ENCODE data around the gene PSMD7. TPM values are rescaled to one million over a fixed set of nuclear protein-coding genes. Genes with fewer than 3 reads are reported as not detected.

The PSMD7 gene
- 81.2 TPM for polyA plus RNA-seq (ENCODE audit: insufficient read length)

GRCh38 chr16:74296432-74297144, at the start of gene PSMD7:
Gene PSMD7, plus strand, starts transcription at chr16:74296814. Its CDS starts 101 bp downstream, at chr16:74296915.
- peak; percentile 94 for DNase-seq

DNA sequence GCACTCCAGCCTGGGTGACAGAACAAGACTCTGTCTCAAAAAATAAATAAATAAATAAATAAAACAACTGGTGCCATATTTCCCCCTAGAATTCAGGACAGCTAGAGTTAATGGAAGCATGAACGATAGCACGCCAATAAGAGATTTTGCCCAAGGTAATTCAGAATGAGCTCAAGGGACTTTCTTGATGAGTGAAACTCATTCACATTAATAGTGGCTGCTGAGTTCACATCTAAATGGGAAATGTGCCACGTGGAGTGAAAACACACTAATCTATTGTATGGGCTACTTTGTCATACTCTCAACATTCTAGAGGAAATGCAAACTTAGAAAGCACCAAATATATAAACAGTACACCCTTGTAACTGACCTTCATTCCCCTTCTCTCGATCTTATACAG, 47.4 kb upstream of the PSMD7 start:
- DNase-seq = no peak

DNA sequence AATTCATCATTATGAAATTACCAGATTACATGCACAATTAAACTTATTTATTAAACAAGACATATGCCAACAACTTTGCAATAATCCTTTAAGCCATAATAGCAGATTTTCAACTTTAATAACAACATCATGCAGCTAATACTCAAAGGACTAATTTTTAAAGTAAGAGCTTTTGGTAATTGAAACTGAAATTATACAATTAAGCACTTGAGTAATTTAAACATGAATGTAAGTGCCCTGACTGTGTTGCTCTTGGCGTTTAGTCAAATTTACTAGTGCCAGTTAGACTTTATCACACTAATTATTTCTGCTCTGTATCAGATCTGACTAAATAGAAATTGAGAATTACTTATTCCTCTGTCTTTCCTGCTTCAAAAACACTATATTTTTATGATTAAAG, 46.8 kb upstream of the PSMD7 start:
- no peak for DNase-seq

GRCh38 chr16:74252329-74252728, 44.3 kb upstream of the PSMD7 start:
- DNase-seq = no peak

DNA sequence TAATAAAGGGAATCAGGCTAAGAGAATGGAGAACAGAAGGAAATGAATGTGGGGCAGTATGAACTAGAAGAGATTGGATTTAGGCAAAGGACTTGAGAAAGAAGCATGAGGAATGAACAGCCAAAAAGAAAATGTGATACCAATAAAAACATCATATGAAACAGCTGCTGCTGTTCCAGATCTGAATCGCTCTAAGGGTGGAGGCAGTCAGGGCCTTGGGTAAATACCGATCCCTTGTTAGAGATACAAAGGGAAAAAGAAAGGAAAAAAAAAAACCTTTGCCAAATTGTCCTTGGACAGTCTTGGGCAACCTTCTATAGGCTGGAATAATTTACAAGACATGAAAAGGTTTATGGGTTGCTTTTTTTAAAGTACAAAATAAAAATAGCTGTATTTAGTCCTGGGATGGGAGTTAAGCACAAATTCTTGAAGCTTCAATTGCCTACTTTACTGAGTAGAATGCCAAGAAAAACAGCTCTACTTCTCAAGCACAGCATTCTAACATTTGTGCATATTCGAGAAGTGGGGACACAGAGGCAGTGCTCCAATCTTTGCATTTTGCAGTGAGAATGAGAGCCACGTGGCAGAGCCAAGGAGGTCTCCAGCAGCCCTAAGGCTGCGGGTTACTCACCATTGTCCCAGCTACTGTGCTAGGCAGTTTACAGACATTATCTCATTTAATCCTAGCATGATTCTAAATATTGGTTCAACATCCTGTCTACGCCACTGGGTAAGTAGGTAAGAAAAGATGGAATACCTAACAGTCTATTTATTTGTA, 43.3 kb upstream of the PSMD7 start:
- no peak for DNase-seq

DNA sequence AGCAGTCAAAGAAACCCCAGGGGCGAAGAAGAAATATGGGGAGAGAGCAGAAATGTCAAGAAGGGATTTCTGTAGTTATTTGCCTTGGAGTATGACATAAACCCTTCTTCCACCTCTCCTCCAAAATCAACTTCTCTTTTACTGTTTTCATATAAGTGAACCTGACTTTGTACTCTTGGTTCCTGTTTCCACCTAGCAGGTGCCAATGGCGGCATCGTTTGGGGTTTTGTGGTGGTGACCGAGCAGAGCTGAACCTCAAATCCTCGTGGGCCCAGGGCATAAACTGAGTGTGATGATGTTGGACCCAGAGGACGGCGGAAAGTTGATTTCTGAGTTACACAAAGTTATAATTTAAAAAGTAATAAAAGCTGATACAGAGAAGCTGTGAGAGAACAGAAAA, 39.6 kb upstream of the PSMD7 start:
- no peak for DNase-seq

GRCh38 chr16:74261068-74261467, 35.5 kb upstream of the PSMD7 start:
- DNase-seq = no peak

DNA sequence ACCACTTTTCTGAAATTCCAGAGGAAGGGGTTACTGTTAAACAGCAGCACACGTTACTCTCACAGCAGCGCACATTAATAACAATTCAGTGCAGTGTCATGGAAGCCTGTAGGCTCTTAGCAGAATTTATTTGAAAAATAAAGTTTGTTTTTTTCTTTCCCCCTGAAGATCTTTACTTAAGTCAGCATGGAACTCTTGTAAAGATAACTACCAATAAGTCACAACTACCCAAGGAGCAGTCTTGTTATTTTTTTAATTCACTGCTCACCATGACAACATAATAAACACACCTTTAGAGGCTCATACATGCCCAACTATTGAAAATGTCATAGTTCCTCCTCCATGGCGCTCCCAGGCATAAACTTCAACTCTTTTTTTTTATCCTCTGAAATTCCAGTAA, 31.8 kb upstream of the PSMD7 start:
- no peak for DNase-seq

DNA sequence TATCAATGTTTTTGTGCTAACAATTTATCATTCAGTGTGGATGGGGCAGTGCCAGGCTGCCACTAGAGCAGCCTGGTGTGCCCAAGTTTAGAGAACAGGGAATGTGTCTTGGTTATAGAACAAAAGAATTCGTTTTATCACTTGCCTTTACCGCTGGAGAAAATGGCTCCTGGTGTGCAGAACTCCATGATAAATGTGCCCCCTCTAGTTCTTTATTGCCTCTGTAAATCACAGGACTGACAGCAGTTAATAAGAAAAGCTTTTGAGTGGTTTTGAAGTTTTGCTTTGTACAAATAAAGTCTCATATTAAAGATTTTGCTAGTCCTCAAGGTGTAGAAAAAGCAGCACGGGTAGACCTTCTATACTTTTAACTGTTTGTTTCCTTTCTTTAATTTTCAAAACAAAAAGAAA, 28.2 kb upstream of the PSMD7 start:
- no peak for DNase-seq

- no peak for DNase-seq
These were observed 24.7 kb upstream of the PSMD7 start for GRCh38 chr16:74271872-74272271.

DNA sequence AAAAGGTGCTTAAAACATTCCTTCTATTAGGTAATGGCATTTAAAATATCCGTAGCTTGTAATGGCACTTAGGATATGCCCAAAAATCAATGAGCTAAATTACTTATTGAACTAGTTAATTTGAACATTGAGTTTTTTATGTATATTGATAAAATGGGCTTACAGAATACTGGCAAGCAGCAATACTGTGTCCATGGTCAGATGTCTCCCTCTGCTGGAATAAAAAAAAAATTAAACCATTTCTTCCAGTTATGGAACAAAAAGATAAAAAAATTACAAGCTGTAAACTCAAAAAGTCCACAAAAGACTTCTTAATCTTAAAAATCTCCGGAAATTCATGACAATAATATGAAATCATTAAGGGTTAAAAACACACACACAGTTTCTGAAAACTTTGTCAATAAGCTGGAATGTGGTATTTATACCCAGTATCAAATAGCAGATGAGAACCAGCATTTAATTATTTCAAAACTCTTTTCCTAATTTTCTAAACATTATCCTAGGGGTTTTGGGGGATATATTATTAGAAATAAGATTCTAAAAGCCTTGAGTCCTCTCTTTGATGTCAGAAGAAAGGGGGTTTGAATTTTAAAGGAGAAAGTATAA, 21.5 kb upstream of the PSMD7 start:
- DNase-seq = no peak

DNA sequence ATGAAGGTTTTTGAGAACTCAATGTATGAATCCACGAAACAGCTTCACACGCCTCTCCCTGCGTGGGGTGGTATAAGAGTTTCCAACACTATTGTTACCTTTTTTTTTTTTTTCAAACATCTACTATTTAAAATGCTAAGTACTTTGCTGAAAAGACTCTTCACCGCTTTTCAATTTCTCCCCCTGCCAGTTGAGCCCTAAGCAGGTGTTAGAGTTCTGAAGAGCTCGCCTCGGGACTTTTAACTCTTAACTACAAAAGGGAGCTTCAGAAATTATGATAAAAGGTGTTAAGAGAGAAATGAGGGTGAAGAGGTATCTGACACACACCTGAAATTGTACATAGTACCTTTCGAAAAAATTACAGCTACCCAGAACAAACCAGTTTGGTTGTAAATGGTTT, 20.9 kb upstream of the PSMD7 start:
- no peak for DNase-seq

GRCh38 chr16:74277974-74278373, 18.6 kb upstream of the PSMD7 start:
- no peak for DNase-seq

- DNase-seq = no peak
These were observed 17.3 kb upstream of the PSMD7 start for GRCh38 chr16:74279266-74279665.

GRCh38 chr16:74279805-74280204, 16.8 kb upstream of the PSMD7 start:
- no peak for DNase-seq

DNA sequence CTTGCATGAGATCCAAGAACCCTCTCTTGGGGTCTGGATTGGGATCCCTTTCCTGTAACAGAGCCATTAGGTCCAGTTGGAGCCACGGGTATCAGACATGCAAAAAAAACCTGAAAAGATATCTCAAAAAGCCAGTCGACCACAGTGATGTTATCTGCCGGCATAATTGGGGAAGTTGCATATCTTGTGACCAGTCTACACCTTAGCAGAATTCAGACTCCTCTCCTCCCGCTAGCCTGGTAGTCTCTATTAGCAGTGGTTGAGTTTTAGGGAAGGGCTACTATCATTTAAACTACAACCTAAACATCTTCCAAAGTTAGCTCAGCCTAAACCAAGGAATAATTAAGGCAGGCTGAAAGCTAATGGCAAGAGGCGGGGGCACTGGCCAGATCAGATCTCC, 16.2 kb upstream of the PSMD7 start:
- DNase-seq = no peak

GRCh38 chr16:74281300-74281699, 15.3 kb upstream of the PSMD7 start:
- DNase-seq = no peak

GRCh38 chr16:74283716-74284115, 12.9 kb upstream of the PSMD7 start:
- DNase-seq = no peak

DNA sequence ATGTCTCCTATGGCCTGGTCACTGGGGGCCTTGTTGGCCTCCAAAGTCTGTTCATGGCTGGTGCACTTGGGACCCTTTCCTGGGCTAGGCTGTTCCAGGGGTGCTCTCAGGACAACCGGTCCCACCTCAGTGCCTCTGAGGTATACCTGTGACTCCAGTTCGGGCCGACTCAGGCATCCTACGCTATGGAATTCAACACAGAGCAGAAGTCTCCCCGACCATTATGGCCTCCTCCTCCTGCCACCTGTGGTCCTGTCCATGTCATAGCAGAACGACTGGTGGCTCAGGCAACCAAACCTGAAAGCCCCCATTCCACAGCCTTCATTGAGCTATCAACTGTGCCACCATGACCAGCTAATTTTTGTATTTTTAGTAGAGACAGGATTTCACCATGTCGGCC, 8.5 kb upstream of the PSMD7 start:
- DNase-seq = no peak

DNA sequence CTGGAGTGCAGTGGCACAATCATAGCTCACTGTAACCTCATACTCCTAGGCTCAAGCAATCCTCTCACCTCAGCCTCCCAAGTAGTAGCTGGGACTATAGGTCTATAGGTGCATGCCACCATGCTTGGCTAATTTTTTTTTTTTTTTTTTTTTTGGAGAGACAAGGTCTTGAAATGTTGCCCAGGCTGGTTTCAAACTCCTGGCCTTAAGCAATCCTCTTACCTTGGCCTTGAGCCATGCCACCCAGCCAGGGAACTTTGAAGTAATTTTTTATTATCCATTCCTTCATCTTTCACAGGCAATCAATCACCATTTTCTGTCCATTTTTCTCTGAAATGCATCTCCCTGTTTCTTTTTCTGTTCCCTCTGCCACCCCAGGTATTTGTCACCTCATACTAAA, 6.3 kb upstream of the PSMD7 start:
- DNase-seq = no peak

GRCh38 chr16:74291176-74291575, 5.4 kb upstream of the PSMD7 start:
- DNase-seq = no peak

- DNase-seq = no peak
These were observed 4.9 kb upstream of the PSMD7 start for GRCh38 chr16:74291577-74292208.

- no peak for DNase-seq
These were observed 546 bp upstream of the PSMD7 start for GRCh38 chr16:74296104-74296431.

All from hindlimb muscle (tissue), 1 donor.